ENCODE results near the gene CCDC24.

DNA sequence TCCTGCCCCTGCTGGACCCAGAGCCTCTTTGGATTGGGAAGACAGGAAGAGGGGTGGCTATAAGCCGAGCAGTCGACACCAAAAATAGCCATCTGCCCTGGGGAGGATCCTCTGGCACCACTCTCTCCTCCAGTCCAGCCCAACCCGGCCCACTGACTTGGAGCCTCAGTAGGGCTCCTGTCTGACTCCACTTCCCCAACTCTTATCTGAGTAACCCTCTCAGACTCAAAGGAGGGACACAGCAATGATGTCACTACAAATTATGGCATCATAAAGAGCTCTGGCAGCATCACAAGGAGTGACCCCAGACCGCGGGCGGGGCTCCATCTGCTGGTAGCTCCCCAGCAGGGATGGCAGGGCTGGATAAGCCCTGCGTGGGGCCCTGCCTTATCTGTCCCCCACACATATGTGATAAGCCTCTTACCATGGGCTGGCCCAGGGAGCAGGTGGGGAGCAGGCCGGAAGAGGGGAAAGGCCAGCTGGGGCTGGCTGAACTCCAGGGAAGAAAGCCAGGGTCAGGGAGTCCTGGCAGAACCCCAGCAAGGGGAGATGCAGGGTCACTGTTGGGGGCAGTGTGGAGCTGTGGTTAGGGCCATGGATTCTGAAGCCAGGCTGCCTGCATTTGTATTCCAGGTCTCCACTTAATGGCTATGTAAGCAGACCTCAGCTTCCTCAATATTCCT lies 44.5 kb downstream of the CCDC24 start:
- TF ChIP-seq, protein P1, sequence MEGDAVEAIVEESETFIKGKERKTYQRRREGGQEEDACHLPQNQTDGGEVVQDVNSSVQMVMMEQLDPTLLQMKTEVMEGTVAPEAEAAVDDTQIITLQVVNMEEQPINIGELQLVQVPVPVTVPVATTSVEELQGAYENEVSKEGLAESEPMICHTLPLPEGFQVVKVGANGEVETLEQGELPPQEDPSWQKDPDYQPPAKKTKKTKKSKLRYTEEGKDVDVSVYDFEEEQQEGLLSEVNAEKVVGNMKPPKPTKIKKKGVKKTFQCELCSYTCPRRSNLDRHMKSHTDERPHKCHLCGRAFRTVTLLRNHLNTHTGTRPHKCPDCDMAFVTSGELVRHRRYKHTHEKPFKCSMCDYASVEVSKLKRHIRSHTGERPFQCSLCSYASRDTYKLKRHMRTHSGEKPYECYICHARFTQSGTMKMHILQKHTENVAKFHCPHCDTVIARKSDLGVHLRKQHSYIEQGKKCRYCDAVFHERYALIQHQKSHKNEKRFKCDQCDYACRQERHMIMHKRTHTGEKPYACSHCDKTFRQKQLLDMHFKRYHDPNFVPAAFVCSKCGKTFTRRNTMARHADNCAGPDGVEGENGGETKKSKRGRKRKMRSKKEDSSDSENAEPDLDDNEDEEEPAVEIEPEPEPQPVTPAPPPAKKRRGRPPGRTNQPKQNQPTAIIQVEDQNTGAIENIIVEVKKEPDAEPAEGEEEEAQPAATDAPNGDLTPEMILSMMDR (IDR thresholded peaks at IDR 0.05 in 8 of 11, conservative IDR thresholded peaks at IDR 0.05 in 3 of 11), result no peak
- no peak for TF ChIP-seq POLR2A (IDR thresholded peaks at IDR 0.05)
